Inferior parietal cortex (tissue), 1 donor: Measurements from ENCODE around the gene ZNRF1.
A peak's percentile ranks its signal among the peaks of the same experiment; 100 is the strongest.

Experiments used
- DNase-seq: peaks from one replicate; pipeline ENCODE4 v3.0.0-alpha.2; 2016; ENCODE audit errors: extremely low spot score

The ZNRF1 gene

DNA sequence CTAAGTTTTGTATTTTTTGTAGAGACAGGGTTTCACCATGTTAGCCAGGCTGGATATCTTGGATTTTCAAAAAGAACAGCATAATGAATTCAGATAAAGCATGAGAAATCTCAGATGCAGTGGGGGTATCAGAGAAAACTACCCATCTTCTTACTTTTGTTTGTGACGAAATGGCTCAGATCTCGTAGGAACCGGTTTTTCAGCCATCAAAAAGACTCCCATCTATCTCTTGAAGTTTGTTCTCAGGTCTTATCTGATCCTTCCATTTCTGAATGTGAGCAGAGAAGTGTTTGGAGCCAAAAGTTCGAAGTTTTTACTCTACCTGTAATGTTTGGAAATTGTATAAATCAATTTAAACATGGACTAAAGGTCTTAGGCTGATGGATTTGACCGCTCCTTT, 60.6 kb downstream of the ZNRF1 start:
- DNase-seq: no peak

GRCh38 chr16:75060723-75061122, 61.9 kb downstream of the ZNRF1 start:
- DNase-seq: no peak

DNA sequence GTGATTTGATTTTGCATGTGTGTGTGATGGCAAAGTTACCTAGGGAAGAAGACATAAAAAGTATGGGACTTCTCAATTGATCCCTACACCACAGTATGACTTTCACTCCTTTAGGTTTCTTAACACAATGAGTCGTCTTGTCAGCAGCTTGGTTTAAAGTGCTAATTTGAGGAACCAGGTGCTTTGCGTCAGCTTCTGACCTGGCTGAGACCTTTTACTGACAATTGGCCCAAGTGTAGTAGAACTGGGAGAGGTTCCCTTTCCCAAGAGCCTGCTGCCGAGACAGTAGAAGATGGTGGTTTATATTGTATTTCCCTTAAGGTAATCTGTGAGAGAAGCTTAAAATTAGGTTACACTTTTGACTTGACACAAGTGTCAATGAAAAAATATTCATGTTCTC, 62.8 kb downstream of the ZNRF1 start:
- DNase-seq: no peak

DNA sequence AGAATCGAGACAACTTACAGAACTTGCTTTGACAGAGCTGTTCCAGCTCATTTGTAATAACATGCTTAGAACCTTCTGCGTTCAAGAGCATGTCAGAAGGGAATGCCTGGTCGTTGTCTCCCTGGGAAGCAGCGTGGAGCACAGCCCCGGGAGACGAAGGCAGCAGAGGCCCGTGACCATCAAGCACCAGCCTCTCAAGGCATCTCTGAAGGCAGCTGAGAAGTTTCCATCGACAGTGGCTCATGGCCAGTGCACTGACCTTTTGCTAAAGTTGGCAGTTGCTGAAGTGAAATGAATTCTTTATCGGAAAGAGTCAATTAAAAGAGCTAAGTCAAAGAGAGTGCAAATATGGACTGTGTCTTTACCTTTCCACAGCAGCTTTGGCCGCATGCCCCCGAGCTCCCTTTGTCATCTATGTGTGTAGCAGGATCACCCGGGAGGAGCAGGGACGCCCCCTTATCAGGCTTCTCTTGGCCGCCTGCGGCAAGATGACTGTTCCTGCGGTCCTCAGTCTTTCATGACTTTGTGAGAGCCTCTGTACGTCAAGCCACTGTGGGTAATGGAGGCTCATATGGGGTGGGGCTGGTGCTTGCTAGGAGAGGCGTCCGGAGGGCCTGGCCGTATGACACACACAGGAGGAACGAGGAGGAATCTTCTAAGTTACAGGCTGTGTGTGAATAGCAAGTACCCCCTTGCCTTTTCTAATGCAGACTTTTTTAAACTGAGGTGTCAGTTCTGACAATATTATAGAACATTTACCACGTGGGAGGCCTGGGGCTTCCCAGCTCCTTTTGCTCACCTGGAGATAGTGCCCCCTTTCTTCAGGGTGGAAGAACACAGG, 63.5 kb downstream of the ZNRF1 start:
- no peak for DNase-seq

DNA sequence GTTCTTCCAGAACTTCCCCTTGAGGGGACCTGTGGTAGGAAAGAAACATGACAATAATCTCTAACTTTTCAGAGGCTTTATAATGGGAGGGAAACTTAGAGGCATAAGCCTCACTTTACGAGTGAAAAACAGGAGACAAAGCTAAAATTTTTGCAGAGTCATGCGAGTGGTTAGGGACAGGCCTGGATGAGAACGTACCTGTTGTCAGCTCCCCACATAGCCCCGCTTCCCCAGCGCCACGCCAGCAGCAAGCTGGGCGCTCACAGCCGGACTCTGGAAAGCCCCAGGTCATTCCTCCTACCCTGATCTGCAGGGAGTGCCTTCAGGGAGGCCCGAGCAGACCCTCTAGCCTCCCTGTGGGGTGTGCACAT, 64.1 kb downstream of the ZNRF1 start:
- no peak for DNase-seq

- no peak for DNase-seq
These were observed 64.8 kb downstream of the ZNRF1 start for GRCh38 chr16:75063549-75064088.

- DNase-seq: no peak
These were observed 65.8 kb downstream of the ZNRF1 start for GRCh38 chr16:75064403-75065148.

- no peak for DNase-seq
These were observed 66.3 kb downstream of the ZNRF1 start for GRCh38 chr16:75065149-75065505.

GRCh38 chr16:75065521-75066149, 66.8 kb downstream of the ZNRF1 start:
- no peak for DNase-seq

GRCh38 chr16:75066861-75067447, 68.1 kb downstream of the ZNRF1 start:
- no peak for DNase-seq

GRCh38 chr16:75068085-75069031, 69.5 kb downstream of the ZNRF1 start:
- DNase-seq: no peak

GRCh38 chr16:75070012-75070841, 71.4 kb downstream of the ZNRF1 start:
- peak; percentile 33 for DNase-seq

GRCh38 chr16:75071621-75072020, 72.8 kb downstream of the ZNRF1 start:
- DNase-seq: no peak

GRCh38 chr16:75072239-75072947, 73.6 kb downstream of the ZNRF1 start:
- no peak for DNase-seq

- DNase-seq: no peak
These were observed 74.9 kb downstream of the ZNRF1 start for GRCh38 chr16:75073545-75074303.

DNA sequence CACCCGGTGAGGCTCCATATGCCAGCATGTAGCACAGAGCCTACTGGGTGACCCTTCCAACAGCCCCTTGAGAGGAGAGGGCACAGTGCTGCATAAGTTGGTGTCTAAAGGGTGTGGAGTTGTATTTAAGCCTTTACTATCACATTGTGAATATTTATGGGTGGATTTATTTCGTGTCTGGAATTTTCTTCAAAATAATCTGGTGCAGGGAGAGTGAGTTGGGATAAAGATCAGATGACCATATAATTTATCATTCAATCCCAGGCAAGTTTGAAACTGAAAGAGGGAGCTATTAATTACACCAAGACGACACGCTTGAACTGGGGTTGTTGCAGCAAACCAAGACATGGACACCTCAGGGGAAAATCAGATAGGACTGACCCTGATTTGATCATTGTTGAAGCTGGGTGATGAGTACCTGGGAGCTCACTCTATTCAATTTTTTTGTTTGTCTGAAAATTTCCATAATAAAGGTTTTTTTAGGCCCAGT, 75.5 kb downstream of the ZNRF1 start:
- DNase-seq: no peak

DNA sequence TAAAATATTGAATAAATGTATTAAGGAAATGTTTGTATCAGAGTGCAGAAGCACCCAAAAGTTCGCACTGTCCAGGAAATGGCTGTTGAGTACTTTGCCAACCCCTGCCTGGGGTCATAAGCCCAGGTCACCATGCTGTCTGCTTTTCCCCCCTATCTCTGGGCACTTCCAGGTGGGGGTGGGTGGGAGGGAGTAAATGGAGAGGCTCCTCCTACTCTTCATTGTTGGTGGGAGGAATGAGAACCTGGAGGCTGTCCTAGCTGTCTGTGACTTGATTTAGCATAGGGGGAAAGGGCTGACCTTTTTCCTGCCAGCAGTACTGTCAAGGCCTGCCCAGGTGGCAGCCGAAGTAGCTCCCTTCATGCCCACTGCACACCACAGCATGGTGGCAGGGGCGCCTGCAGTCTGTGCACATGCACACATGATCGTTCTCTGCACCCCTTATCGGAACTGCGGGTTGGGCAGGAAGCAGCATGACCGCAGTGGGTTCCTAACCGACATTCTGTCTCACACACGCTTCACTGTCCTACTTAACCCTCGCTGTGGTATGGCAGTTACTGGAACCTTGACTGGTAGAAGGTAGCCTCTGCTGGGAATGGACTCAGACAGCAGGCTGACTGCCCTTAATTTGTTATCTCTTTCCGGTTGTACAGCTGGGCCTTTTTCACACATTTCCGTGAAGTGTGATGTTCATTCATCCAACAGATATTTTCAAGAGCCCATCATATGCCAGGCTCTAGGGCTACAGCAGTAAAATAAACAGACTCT, 76.3 kb downstream of the ZNRF1 start:
- DNase-seq: peak; percentile 41
